ENCODE results near the gene TMPRSS2.

TMPRSS2 gene

GRCh38 chr21:41446586-41446985, 61.4 kb downstream of the TMPRSS2 start:
- H3K79me2 ChIP-seq (ENCODE audit: insufficient read depth, low read length) = no peaks in the 10 kb centered on the region
- no peak overlapping the region for H3K4me3 ChIP-seq (ENCODE audit: low read depth in 1 of 2, low read length in 2 of 2)
- no peak overlapping the region for H2AFZ ChIP-seq (ENCODE audit: low read depth, low read length)
- H3K9me3 ChIP-seq (ENCODE audit: insufficient read depth, low read length, severe bottlenecking) = no peaks in the 10 kb centered on the region
- no peaks in the 10 kb centered on the region for H3K4me1 ChIP-seq (ENCODE audit: insufficient read depth, low read length)
- ATAC-seq (ENCODE audit: insufficient read depth, low read depth) = no peak
- no peak overlapping the region for H3K4me2 ChIP-seq (ENCODE audit: insufficient read depth, low read length)
- peaks cover 3% of the 10 kb centered on the region; the same call in 1 of the 2 replicates for H3K36me3 ChIP-seq (ENCODE audit: insufficient read depth, low read length)
- DNase-seq = no peak
- H3K27me3 ChIP-seq (ENCODE audit: insufficient read depth, low read length, poor library complexity) = no peaks in the 10 kb centered on the region
- no peak for TF ChIP-seq CTCF (IDR thresholded peaks at IDR 0.05; ENCODE audit: borderline replicate concordance, extremely low read depth, low read length, poor library complexity, severe bottlenecking)
- no peak for TF ChIP-seq EZH2 (IDR thresholded peaks at IDR 0.05; ENCODE audit: borderline replicate concordance, low read depth, low read length, severe bottlenecking)
- H4K20me1 ChIP-seq (ENCODE audit: insufficient read depth, low read length) = no peaks in the 10 kb centered on the region
- no peak overlapping the region for H3K27ac ChIP-seq (ENCODE audit: low read length)
- H3K9ac ChIP-seq (ENCODE audit: low read depth, low read length) = no peak overlapping the region

- no peaks in the 10 kb centered on the region for H3K4me1 ChIP-seq (ENCODE audit: insufficient read depth, low read length)
- DNase-seq = no peak
- no peak overlapping the region for H2AFZ ChIP-seq (ENCODE audit: low read depth, low read length)
- H3K27ac ChIP-seq (ENCODE audit: low read length) = no peak overlapping the region
- H3K79me2 ChIP-seq (ENCODE audit: insufficient read depth, low read length) = no peaks in the 10 kb centered on the region
- no peak overlapping the region for H3K4me2 ChIP-seq (ENCODE audit: insufficient read depth, low read length)
- no peak overlapping the region for H3K4me3 ChIP-seq (ENCODE audit: low read depth in 1 of 2, low read length in 2 of 2)
- no peak overlapping the region for H3K9ac ChIP-seq (ENCODE audit: low read depth, low read length)
- H4K20me1 ChIP-seq (ENCODE audit: insufficient read depth, low read length) = no peaks in the 10 kb centered on the region
- no peaks in the 10 kb centered on the region for H3K27me3 ChIP-seq (ENCODE audit: insufficient read depth, low read length, poor library complexity)
- ATAC-seq (ENCODE audit: insufficient read depth, low read depth) = no peak
- peaks cover 3% of the 10 kb centered on the region; the same call in 1 of the 2 replicates for H3K36me3 ChIP-seq (ENCODE audit: insufficient read depth, low read length)
- TF ChIP-seq CTCF (IDR thresholded peaks at IDR 0.05; ENCODE audit: borderline replicate concordance, extremely low read depth, low read length, poor library complexity, severe bottlenecking) = no peak
- no peak for TF ChIP-seq EZH2 (IDR thresholded peaks at IDR 0.05; ENCODE audit: borderline replicate concordance, low read depth, low read length, severe bottlenecking)
- no peaks in the 10 kb centered on the region for H3K9me3 ChIP-seq (ENCODE audit: insufficient read depth, low read length, severe bottlenecking)
Measured at GRCh38 chr21:41445465-41445862, 62.5 kb downstream of the TMPRSS2 start.

GRCh38 chr21:41444703-41445464, 63.1 kb downstream of the TMPRSS2 start:
- Histone ChIP-seq H3K27ac (ENCODE audit: low read length) (no peak overlapping the region), H3K27me3 (ENCODE audit: insufficient read depth, low read length, poor library complexity) (no peaks in the 10 kb centered on the region), H3K4me3 (ENCODE audit: low read depth in 1 of 2, low read length in 2 of 2) (no peak overlapping the region), H3K4me2 (ENCODE audit: insufficient read depth, low read length) (no peak overlapping the region), H3K4me1 (ENCODE audit: insufficient read depth, low read length) (no peaks in the 10 kb centered on the region), H3K9me3 (ENCODE audit: insufficient read depth, low read length, severe bottlenecking) (no peaks in the 10 kb centered on the region), H3K9ac (ENCODE audit: low read depth, low read length) (no peak overlapping the region), H4K20me1 (ENCODE audit: insufficient read depth, low read length) (no peaks in the 10 kb centered on the region), H3K36me3 (ENCODE audit: insufficient read depth, low read length) (peaks cover 3% of the 10 kb centered on the region; the same call in 1 of the 2 replicates), H2AFZ (ENCODE audit: low read depth, low read length) (no peak overlapping the region), H3K79me2 (ENCODE audit: insufficient read depth, low read length) (no peaks in the 10 kb centered on the region)
- TF ChIP-seq EZH2 (IDR thresholded peaks at IDR 0.05; ENCODE audit: borderline replicate concordance, low read depth, low read length, severe bottlenecking) = no peak
- no peak for TF ChIP-seq CTCF (IDR thresholded peaks at IDR 0.05; ENCODE audit: borderline replicate concordance, extremely low read depth, low read length, poor library complexity, severe bottlenecking)
- DNase-seq (no peak), ATAC-seq (ENCODE audit: insufficient read depth, low read depth) (no peak)

Data from DND-41 (cell line).